ENCODE measurements around the gene ABCF3.

The ABCF3 gene

GRCh38 chr3:184229394-184230080 lies 43.5 kb downstream of the ABCF3 start, which contains the start of gene VWA5B2:
Gene VWA5B2, plus strand, starts transcription at chr3:184229585. Its CDS starts 944 bp downstream, at chr3:184230529.
- FAIRE-seq: no peak
- peak; percentile 64 for DNase-seq (ENCODE audit: extremely low spot score, insufficient read length, low read depth)

GRCh38 chr3:184230081-184230602 lies 44.1 kb downstream of the ABCF3 start:
- DNase-seq (ENCODE audit: extremely low spot score, insufficient read length, low read depth) (no peak), FAIRE-seq (no peak)

DNA sequence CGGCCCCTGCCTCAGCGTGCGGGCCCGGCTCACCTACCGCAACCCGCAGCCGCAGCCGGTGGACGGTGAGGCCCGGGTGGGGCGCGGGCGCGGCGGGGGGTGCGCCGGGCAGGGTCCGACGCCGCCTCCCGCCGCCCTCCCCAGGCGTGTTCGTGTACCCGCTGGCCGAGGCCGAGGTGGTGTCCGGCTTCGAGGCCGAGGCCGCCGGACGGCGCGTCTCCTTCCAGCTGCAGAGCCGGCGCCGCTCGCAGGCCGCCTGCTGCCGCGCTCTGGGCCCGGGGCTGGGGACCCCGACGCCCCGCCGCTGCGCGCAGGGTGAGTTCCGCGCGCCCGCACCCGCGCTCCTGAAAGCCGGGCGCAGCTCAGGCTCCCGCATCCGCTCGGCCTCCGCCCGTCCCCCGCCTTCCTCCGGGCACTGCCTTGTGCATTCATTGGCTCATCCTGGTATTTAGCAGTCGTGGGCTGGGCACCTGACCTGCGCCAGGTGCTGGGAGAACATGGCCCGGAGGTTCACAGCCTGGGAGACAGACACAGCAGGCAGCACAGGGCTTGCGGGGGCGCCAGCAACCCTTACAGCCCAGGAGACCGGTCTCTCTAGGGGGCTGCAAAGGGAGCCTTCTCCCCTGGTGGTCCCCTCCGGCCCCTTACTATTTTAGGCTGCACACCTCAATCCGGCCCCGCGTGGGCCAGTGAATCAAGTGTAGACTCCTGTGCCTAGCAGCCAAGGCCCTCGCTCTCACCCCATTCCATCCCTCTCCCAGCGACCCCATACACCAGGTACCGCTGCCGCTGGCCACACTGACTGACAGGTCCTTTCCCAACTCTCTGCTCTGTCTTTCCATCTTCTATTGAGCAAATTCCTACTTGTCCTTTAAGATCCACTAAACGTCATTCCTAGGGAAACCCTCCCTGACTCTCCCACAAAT lies 44.9 kb downstream of the ABCF3 start:
- DNase-seq (ENCODE audit: extremely low spot score, insufficient read length, low read depth) (no peak), FAIRE-seq (no peak)

DNA sequence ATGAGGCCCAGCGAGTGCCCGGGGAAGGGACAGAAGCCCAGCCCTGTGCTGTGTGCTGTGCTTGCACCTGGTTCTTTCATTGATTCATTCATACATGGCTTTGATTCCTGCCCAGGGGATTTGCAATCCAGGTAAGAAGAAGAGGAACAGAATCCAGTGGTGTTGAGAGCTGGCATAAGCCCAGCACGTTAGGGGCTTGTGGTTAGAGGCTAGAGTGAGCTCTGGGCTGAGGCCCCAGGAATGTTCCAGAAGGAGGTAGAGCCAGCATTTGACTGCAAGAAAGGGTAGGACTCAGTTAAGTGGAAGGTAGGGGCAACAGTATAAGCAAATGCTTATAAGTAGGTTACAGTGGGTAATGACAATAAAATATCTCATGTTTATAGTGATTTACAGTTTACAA lies 45.7 kb downstream of the ABCF3 start:
- DNase-seq (ENCODE audit: extremely low spot score, insufficient read length, low read depth) (no peak), FAIRE-seq (no peak)

- DNase-seq (ENCODE audit: extremely low spot score, insufficient read length, low read depth) (no peak), FAIRE-seq (no peak)
These were observed 47.3 kb downstream of the ABCF3 start for GRCh38 chr3:184233127-184233843.

- FAIRE-seq: no peak
These were observed 48.2 kb downstream of the ABCF3 start for GRCh38 chr3:184234224-184234623.

GRCh38 chr3:184234671-184235380 lies 48.8 kb downstream of the ABCF3 start:
- DNase-seq (ENCODE audit: extremely low spot score, insufficient read length, low read depth) (no peak), FAIRE-seq (no peak)

More at GRCh38 chr3:184234224-184234623, 48.2 kb downstream of the ABCF3 start:
- no peak for DNase-seq (ENCODE audit: extremely low spot score, insufficient read length, low read depth)

- no peak for FAIRE-seq
- no peak for DNase-seq (ENCODE audit: extremely low spot score, insufficient read length, low read depth)
These were observed 49.5 kb downstream of the ABCF3 start for GRCh38 chr3:184235381-184236032.

GRCh38 chr3:184236033-184236410 lies 50.0 kb downstream of the ABCF3 start:
- DNase-seq (ENCODE audit: extremely low spot score, insufficient read length, low read depth) (no peak), FAIRE-seq (no peak)

GRCh38 chr3:184236636-184237035 lies 50.6 kb downstream of the ABCF3 start:
- DNase-seq (ENCODE audit: extremely low spot score, insufficient read length, low read depth) (no peak), FAIRE-seq (no peak)

GRCh38 chr3:184237211-184237610 lies 51.2 kb downstream of the ABCF3 start:
- FAIRE-seq: no peak
- no peak for DNase-seq (ENCODE audit: extremely low spot score, insufficient read length, low read depth)

DNA sequence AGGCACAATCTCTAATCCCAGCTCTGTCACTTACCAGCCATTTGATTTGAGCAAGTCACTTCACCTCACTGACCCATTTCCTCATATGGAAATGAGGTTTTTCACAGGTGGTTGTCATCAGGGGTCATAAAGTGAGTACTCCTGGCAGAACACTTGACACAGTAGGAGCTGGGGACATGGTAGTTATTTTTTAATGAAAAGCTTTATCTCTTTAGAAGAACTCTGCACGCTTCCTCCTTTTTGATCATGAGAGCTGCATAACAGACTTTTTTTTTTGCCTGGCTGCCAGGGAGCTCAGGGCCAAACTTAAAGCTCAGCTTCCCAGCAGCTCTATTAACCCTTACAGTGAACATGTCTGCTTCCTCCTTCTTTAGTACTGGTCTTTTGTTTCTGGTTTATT lies 51.8 kb downstream of the ABCF3 start:
- DNase-seq (ENCODE audit: extremely low spot score, insufficient read length, low read depth) (no peak), FAIRE-seq (no peak)

- no peak for FAIRE-seq
These were observed 52.3 kb downstream of the ABCF3 start for GRCh38 chr3:184238246-184238818.

GRCh38 chr3:184239221-184239620 lies 53.2 kb downstream of the ABCF3 start:
- no peak for DNase-seq (ENCODE audit: extremely low spot score, insufficient read length, low read depth)
- no peak for FAIRE-seq

More at GRCh38 chr3:184238246-184238818, 52.3 kb downstream of the ABCF3 start:
- DNase-seq (ENCODE audit: extremely low spot score, insufficient read length, low read depth): no peak

DNA sequence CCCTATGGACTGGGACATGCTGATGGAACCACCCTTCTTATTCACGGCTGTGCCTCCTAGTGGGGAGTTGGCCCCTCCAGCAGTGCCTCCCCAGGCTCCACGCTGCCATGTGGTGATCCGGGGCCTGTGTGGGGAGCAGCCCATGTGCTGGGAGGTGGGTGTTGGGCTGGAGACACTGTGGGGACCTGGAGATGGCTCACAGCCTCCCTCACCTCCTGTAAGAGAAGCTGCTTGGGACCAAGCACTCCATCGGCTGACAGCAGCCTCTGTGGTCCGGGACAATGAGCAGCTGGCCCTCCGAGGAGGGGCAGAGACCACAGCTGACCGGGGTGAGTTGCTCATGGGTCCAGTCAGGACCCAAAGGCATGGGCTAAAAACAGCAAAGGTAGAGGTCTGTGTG lies 53.7 kb downstream of the ABCF3 start:
- no peak for FAIRE-seq
- no peak for DNase-seq (ENCODE audit: extremely low spot score, insufficient read length, low read depth)

DNA sequence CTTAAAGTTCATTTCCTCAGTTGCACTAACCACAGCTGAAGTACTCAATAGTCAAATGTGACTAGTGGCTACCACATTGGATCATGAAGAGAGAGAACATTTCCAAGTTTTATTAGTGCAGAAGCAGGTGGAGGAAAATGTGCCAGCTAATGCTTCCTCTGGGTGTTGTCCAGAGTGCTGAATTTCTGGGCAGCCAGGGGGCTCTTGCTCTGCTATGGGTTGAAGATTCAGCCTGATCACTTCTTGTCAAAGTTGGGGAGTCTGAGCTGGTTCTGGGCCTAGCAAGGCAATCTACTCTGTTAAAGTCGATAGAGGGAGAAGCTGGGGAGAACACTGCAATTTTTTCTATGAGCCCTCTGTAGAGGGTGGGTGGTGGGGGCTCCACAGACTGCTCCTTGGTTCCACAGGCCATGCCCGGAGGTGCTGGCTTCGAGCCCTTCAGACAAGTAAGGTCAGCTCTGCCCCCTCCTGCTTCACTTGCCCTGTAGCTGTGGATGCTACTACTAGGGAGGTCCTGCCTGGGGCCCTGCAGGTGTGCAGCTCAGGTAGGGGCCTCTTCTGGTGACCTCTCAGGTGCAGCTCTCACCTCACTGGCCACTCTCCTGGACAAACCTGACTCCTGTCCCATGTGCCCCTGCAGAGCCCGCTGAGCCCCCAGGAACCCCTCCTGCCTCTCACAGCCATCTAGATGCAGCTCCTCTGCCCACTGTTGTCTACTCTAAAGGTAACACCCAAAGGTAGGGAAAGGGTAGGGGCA lies 54.6 kb downstream of the ABCF3 start:
- FAIRE-seq (no peak), DNase-seq (ENCODE audit: extremely low spot score, insufficient read length, low read depth) (no peak)

- no peak for DNase-seq (ENCODE audit: extremely low spot score, insufficient read length, low read depth)
- no peak for FAIRE-seq
These were observed 55.1 kb downstream of the ABCF3 start for GRCh38 chr3:184241141-184241446.
